NCI-H345 treated with DMSO at 0.1 percent for 48 hours (cell line): Measurements from ENCODE around the gene BPHL.
"Not testable (repeated sequence)": the region's sequence is repeated elsewhere in the genome, so short reads cannot be mapped to it uniquely, and the experiment has no call there.

Experiments used
- DNase-seq: peaks from one replicate; lab custom pipeline; 2025; ENCODE audit not compliant: unreplicated experiment; lab: John Stamatoyannopoulos, UW

The BPHL gene

DNA sequence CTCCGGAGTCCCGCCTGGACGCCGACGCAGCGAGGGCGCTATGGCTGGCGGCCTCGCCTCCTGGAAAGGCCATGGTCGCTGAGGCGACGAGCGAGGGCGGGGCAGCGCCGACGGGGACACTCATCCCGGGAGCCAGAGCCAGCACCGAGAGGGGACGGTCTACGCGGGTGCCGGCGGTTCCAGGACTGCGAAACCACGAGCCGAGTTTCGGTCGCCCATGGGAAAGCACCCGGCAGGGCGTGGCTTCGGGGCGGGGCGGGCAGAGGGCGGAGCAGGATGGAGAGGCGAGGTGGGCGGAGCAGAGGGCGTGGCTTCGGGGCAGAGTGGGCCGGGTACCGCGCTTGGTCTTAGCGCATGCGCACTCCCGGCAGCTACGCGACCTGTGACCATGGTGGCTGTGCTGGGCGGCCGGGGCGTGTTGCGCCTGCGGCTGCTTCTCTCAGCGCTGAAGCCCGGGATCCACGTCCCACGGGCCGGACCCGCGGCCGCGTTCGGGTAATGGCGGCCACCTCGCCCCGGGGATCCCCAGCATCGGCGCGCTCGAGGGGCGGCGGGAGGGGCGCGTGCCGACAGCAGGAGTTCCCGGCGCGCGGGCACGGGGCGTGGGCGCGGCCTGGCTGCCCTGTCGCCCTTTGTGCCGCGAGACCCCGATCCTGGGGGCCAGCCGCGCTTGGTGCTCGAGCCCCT is at the start of gene BPHL:
Gene BPHL (plus strand): TSS at position 359 of the 687 bp plus-strand sequence. CDS start 30 bp downstream, at position 389.
- DNase-seq: peak; percentile 21

DNA sequence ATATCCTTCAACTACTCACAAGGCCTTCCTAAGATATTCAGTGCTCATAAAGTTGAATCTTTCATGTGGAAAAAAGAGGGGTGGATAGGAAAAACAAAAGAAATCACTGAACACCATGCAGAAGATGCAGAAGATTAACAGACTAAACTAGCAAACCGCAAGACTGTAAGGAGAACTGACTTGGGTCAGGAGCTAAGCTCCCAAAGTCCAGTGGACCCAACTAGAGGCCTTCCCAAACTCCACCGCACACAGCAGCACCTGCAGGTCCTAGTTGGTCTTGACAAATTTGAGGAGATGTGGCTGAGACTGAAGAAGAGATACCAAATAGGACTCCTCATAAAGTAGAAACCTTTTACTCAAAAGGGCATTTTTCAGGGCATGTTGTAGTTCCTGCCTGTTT is 46.9 kb upstream of the BPHL start:
- no peak for DNase-seq

GRCh38 chr6:3072798-3073197 is 45.7 kb upstream of the BPHL start:
- DNase-seq: no peak

- no peak for DNase-seq
Observed at GRCh38 chr6:3073382-3073781, 45.1 kb upstream of the BPHL start.

GRCh38 chr6:3075772-3076113 is 42.8 kb upstream of the BPHL start:
- no peak for DNase-seq

DNA sequence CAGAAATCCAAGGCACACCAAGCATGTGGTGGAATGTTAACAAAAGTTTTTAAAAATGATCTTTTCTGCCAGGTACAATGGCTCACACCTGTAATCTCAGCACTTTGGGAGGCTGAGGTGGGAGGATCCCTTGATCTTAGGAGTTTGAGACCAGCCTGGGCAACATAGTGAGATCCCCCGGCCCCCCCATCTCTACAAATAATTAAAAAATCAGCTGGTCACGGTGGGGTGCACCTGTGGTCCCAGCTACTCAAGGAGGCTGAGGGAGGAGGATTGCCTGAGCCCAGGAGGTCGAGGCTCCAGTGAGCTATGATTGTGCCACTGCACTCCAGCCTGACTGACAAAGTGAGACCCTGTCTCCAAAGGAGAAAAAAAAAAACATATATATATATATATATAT is 42.2 kb upstream of the BPHL start:
- DNase-seq: no peak

GRCh38 chr6:3077430-3077829 is 41.1 kb upstream of the BPHL start:
- no peak for DNase-seq

DNA sequence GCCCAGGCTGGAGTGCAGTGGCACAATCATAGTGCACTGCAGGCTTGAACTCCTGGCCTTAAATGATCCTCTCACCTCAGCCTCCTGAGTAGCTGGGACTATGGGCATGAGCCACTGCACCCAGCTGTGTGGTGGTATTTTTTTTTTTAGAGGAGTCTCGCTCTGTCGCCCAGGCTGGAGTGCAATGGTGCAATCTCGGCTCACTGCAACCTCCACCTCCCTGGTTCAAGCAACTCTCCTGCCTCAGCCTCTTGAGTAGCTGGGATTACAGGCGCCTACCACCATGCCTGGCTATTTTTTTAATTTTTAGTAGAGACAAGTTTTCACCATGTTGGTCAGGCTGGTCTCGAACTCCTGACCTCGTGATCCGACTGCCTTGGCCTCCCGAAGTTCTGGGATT is 39.6 kb upstream of the BPHL start:
- not testable (repeated sequence) for DNase-seq

DNA sequence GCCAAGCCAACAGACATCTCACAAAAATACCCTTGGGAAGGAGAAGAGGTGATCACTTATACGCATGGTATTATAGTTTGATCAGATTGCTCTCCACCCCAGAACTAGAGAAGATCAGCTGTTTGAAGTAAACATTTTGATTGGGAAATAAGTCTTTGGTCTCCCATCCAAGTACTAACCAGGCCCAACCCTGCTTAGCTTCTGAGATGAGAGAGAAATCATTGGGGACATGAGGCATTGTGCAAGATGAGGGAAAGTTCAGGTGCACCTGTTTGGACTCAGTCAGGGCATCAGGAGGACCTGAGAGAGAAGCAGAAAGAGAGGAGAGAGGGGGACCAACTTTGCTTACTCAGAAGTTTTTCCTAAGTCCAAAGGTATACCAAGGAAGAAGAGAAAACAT is 38.8 kb upstream of the BPHL start:
- DNase-seq: no peak

DNA sequence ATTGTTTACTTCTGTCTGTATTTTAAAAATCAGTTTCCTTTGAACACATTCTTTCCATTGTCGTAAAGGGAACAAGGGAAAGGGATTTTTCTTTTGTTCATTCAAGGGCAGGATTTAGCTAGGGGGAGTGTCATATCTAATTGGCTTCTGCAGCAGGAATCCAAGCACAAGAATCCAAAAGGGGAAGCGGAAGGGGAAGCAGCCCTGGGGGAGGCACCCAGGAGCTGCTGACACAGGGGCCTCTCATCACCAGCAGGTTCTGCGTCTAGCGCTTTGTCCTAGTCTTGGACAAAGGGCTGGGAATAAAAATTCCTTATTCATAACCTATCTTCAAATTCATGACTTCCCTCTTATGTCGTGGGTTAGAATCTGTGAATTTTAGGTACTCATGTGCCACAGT is 36.6 kb upstream of the BPHL start:
- no peak for DNase-seq

- DNase-seq: no peak
Observed at GRCh38 chr6:3085074-3085473, 33.4 kb upstream of the BPHL start.

- no peak for DNase-seq
Observed at GRCh38 chr6:3086282-3086946, 32.1 kb upstream of the BPHL start.

DNA sequence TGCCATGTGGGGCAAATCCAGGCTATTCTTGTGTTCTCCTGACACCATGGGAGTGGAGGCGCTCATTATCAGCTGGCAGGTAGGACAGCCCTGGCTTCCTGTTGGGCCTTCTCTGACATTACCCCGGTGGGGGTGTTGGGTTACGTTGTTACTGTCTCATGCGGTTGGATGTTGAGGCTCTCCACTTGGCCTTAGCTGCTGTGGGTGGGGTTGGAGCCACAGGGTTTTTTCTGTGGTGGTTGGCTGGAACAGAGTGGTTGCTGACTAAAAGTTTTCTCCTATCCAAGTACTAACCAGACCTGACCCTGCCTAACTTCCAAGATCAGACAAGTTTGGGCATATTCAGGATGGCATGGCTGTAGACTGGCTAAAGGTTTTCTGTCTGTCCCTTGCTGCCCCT is 30.1 kb upstream of the BPHL start:
- DNase-seq: no peak

DNA sequence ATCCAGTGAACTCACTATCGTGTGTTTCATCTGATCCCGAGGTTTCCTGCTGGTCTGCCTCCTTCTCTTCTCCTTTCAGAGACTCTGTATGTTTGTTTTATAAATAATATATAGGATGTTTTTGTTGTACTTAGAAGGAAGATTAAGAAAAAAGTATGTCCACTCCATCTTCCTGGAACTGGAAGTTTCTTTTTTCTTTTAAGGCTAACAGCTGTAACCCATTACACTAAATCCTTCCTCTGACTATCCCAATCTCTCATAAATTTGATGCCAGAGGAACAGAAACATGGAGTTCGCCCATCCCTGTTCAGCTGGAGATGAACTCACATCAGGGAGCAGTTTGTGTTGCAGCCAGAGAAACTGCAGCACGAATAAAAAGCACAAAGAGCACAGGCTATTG is 29.5 kb upstream of the BPHL start:
- DNase-seq: no peak

GRCh38 chr6:3090013-3090412 is 28.5 kb upstream of the BPHL start:
- DNase-seq: no peak

GRCh38 chr6:3094815-3095214 is 23.7 kb upstream of the BPHL start:
- DNase-seq: no peak

DNA sequence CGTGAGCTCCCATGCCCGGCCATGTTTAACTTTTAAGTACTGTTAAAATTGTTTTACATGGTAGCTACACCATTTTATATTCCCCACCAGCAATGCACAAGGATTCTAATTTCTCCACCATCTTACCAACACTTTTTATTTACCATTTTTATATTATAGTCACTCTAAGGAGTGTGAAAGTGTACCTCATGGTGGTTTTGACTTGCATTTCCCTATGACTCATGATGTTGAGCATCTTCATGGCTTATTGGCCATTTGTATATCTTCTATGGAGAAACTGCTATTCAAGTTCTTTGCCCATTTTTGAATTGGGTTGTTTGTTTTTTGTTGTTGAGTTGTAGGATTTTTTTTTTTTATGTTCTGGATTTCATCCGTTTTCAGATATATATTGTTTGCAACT is 15.6 kb upstream of the BPHL start:
- DNase-seq: no peak

DNA sequence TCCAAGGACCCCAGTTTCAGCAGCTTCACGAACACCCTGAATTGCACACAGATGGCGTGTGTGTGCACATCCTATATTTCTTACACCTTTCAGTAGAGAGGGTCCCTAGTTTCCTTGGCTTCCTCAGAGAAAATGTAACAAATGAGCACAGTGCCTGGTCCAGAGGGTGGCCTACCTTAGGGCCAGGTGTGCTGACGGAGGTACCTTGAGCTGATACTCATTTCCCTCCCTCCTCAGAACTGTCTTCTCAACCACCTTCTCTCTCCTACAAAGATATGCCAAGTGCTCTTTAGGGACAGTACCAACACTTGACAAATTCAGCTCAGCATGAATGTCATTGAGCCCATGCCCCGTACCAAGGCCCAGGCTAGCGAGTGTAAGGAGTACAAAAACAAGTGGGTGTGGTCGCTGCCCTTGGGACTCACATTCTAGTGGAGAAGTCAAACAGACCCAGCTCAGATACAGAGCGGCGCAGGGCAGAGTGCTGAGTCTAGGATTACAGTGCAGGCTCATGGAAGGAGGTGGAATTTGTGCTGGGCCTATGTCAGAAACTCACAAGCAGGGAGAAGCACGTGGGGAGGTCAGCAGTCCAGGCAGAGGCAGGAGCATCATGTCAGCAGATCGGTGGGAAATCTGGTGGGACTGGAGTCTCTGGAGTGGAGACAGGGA is 9.6 kb upstream of the BPHL start:
- DNase-seq: no peak

DNA sequence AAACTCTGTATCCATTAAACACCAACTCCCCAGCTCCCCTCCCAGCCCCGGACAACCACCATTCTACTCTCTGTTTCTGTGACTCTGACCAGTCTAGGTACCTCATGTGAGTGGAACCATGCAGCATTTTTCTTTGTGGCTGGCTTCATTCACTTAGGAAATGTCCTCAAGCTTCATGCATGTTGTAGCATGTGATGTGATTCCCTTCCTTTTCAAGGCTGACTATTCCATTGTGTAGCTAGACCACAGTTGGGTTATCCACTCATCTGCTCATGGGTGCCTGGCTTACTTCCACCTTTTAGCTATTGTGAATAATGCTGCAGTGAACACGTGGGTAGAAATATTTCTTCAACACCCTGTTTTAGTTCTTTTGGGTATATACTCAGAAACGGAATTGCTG is 8.8 kb upstream of the BPHL start:
- DNase-seq: no peak

- no peak for DNase-seq
Observed at GRCh38 chr6:3114377-3114776, 4.1 kb upstream of the BPHL start.

DNA sequence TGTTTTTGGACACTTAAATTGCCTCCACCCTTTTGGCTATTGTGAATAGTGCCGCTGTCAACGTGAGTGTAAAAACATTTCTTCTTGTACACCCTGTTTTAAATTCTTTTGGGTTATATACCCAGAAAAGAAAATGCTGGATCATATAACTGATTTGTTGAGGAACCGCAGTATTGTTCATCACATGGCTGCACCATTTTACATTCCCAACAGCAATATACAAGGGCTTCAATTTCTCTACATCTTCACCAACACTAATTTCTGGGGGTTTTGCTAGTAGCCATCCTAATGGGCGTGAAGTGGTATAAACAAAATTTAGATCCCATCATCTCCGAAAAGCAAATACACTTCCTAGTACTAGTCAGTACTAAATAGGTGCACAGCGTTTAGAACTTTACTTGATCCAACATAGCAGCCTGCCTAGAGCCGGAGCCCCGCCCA is 579 bp upstream of the BPHL start:
- no peak for DNase-seq

DNA sequence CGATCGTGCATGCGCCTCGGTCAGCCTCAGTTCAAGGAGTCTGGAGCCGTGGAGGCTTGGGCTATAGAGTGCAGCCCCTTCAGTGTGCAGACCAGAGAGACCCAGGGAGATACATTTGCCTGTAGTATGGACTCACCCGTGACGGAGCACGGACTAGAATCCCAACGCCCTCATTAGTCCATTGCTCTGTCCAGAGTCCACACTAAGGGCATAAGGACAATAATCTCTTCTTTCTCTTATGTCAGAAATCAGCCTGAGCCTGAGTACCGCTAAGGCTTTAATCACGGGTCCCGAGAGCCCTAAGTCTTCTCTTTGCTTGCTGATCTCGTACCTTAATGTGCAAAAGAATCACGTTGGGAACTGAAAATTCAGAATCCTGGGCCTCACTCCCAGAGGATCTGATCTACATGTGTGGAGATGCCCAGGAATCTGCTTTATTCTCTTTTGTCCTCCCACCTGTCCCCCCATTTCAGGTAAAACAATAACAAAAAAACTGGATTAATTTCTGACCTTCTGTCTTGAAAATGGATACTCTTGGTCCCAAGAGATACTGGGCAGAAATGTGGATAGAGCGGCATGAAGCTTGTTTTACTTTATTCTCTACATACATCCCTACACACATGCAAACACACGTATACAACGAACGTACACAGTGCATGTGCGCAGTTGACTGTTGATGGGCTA is 671 bp downstream of the BPHL start:
- no peak for DNase-seq
